ENCODE data around the gene CDC14C.

CDC14C gene

DNA sequence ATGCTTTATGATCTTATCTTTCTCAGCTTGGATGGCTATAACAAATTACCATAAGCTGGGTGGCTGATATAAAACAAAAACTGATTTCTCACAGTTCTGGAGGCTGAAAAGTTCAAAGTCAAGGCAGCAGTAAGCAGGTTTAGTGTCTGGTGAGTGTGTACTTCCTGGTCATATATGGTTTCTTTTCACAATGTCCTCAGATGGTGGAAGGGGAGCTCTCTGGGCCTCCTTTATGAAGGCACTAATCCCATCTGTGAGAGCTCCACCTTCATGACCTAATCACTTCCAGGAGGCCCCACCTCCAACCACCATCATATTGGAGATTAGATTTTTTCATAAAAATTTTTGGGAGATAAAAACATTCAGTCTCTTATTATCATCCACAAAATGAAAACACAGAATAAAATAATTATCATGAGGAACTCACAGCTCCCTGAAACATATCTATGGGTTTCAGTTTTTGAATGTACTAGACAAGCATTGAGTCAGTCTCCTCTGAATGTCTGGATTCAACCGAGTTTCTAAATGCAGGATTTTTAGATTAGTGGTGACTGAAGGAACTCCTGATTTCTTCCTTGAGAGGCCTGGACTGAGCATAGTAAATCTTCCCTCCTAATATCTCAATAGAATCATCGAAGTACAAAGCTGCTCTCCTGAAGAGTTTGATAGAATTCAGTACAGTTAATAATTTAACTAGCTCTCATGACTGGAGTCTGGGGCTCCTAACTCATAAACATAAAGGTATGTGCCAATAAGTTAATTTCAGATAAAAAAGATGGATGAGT lies 8.0 kb downstream of the CDC14C start:
- Histone ChIP-seq H3K4me3 (ENCODE audit: insufficient read depth, low read length, poor library complexity, severe bottlenecking) (no peak overlapping the region), H4K20me1 (ENCODE audit: low read depth, low read length) (no peaks in the 10 kb centered on the region), H3K27me3 (ENCODE audit: low read length) (no peaks in the 10 kb centered on the region), H3K79me2 (ENCODE audit: insufficient read depth, low read length) (no peaks in the 10 kb centered on the region), H3F3A (ENCODE audit: insufficient read depth) (no peaks in the 10 kb centered on the region), H3K27ac (ENCODE audit: low read depth, low read length) (no peak overlapping the region), H3K36me3 (ENCODE audit: low read length) (no peaks in the 10 kb centered on the region), H2AFZ (ENCODE audit: low read depth, low read length, severe bottlenecking) (no peak overlapping the region), H3K9ac (ENCODE audit: low read length) (no peak overlapping the region), H3K9me2 (replicated peaks; ENCODE audit: insufficient read depth, low read length) (no peaks in the 10 kb centered on the region), H3K9me3 (ENCODE audit: insufficient read depth, low read length) (no peaks in the 10 kb centered on the region), H3K4me2 (ENCODE audit: low read depth, low read length, poor library complexity, severe bottlenecking) (no peak overlapping the region)
- TF ChIP-seq EZH2phosphoT487 (conservative IDR thresholded peaks at IDR 0.05; ENCODE audit: low read length) = no peak
- TF ChIP-seq, protein P1, sequence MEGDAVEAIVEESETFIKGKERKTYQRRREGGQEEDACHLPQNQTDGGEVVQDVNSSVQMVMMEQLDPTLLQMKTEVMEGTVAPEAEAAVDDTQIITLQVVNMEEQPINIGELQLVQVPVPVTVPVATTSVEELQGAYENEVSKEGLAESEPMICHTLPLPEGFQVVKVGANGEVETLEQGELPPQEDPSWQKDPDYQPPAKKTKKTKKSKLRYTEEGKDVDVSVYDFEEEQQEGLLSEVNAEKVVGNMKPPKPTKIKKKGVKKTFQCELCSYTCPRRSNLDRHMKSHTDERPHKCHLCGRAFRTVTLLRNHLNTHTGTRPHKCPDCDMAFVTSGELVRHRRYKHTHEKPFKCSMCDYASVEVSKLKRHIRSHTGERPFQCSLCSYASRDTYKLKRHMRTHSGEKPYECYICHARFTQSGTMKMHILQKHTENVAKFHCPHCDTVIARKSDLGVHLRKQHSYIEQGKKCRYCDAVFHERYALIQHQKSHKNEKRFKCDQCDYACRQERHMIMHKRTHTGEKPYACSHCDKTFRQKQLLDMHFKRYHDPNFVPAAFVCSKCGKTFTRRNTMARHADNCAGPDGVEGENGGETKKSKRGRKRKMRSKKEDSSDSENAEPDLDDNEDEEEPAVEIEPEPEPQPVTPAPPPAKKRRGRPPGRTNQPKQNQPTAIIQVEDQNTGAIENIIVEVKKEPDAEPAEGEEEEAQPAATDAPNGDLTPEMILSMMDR (IDR thresholded peaks at IDR 0.05; ENCODE audit: insufficient read depth, low read length, poor library complexity, severe bottlenecking) = no peak

- Histone ChIP-seq H3K9me2 (replicated peaks; ENCODE audit: insufficient read depth, low read length) (no peaks in the 10 kb centered on the region), H3K4me2 (ENCODE audit: low read depth, low read length, poor library complexity, severe bottlenecking) (no peak overlapping the region), H3F3A (ENCODE audit: insufficient read depth) (no peaks in the 10 kb centered on the region), H3K27ac (ENCODE audit: low read depth, low read length) (no peak overlapping the region), H3K9ac (ENCODE audit: low read length) (no peak overlapping the region), H3K4me3 (ENCODE audit: insufficient read depth, low read length, poor library complexity, severe bottlenecking) (no peak overlapping the region), H3K79me2 (ENCODE audit: insufficient read depth, low read length) (no peaks in the 10 kb centered on the region), H4K20me1 (ENCODE audit: low read depth, low read length) (no peaks in the 10 kb centered on the region), H2AFZ (ENCODE audit: low read depth, low read length, severe bottlenecking) (no peak overlapping the region), H3K9me3 (ENCODE audit: insufficient read depth, low read length) (no peaks in the 10 kb centered on the region), H3K36me3 (ENCODE audit: low read length) (no peaks in the 10 kb centered on the region), H3K27me3 (ENCODE audit: low read length) (no peaks in the 10 kb centered on the region)
- TF ChIP-seq, protein P1 (IDR thresholded peaks at IDR 0.05; ENCODE audit: insufficient read depth, low read length, poor library complexity, severe bottlenecking) = no peak
- TF ChIP-seq EZH2phosphoT487 (conservative IDR thresholded peaks at IDR 0.05; ENCODE audit: low read length) = no peak
Observed at GRCh38 chr7:48933549-48934085, 9.3 kb downstream of the CDC14C start.

DNA sequence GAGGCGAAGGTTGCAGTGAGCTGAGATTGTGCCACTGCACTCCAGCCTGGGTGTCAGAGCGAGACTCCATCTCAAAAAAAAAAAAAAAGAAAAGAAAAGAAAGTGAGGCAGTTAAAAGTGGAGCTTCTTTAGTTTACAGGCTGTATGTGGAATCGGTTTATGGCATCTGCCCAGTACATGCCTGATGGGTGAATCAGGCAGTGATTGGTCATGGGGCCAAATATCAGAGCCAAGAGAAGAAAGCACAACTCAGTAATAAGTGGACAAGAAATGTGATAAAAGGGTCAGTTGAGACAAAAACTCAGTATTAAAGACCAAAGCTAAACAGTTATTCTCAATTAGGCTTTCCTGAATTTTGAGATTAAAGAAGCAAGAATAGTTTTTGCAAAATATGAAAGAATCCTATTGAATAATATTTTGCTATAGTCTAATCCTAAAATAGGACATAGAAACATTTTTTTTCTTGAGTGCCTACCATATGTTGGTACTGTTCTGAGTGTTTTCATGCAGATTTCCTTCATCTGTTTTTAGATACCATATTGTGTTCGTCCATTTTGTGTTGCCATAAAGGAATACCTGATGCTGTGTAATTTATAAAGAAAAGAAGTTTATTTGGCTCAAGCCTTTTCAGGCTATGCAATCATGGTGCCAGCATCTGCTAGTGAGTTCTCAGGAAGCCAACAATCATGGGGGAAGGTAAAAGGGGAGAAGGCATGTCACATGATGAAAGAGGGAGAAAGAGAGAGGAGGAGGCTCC lies 14.4 kb downstream of the CDC14C start:
- no peaks in the 10 kb centered on the region for H4K20me1 ChIP-seq (ENCODE audit: low read depth, low read length)
- no peak overlapping the region for H2AFZ ChIP-seq (ENCODE audit: low read depth, low read length, severe bottlenecking)
- no peaks in the 10 kb centered on the region for H3K9me3 ChIP-seq (ENCODE audit: insufficient read depth, low read length)
- no peaks in the 10 kb centered on the region for H3K9me2 ChIP-seq (replicated peaks; ENCODE audit: insufficient read depth, low read length)
- H3K4me3 ChIP-seq (ENCODE audit: insufficient read depth, low read length, poor library complexity, severe bottlenecking) = no peak overlapping the region
- no peak overlapping the region for H3K27ac ChIP-seq (ENCODE audit: low read depth, low read length)
- H3K36me3 ChIP-seq (ENCODE audit: low read length) = no peaks in the 10 kb centered on the region
- no peaks in the 10 kb centered on the region for H3F3A ChIP-seq (ENCODE audit: insufficient read depth)
- no peak overlapping the region for H3K9ac ChIP-seq (ENCODE audit: low read length)
- no peaks in the 10 kb centered on the region for H3K79me2 ChIP-seq (ENCODE audit: insufficient read depth, low read length)
- TF ChIP-seq, protein P1 (IDR thresholded peaks at IDR 0.05; ENCODE audit: insufficient read depth, low read length, poor library complexity, severe bottlenecking) = no peak
- TF ChIP-seq EZH2phosphoT487 (conservative IDR thresholded peaks at IDR 0.05; ENCODE audit: low read length) = no peak
- no peak overlapping the region for H3K4me2 ChIP-seq (ENCODE audit: low read depth, low read length, poor library complexity, severe bottlenecking)
- H3K27me3 ChIP-seq (ENCODE audit: low read length) = no peaks in the 10 kb centered on the region

Measured in SU-DHL-6 (cell line).